ENCODE measurements around the gene HS6ST1.

Gene HS6ST1

DNA sequence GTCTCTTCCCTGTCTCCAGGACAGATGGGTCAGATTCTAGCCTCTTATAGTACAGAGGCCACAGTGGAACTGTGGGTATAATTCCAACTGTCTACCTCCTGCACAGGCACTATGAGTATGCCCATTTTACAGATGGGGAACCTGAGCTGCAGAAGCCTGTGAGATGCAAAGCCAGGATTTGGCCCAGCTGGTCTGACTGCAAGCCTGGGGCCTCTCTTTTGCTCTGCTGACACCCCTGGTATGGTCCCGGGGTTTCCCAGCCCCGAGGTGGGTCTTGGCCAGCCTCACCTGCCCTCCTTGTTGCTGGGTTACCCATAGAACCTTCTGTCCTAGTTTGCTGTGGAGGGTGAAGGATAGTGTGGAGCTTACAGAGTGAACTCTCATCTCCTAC lies 9.8 kb downstream of the HS6ST1 start:
- no peak for DNase-seq

DNA sequence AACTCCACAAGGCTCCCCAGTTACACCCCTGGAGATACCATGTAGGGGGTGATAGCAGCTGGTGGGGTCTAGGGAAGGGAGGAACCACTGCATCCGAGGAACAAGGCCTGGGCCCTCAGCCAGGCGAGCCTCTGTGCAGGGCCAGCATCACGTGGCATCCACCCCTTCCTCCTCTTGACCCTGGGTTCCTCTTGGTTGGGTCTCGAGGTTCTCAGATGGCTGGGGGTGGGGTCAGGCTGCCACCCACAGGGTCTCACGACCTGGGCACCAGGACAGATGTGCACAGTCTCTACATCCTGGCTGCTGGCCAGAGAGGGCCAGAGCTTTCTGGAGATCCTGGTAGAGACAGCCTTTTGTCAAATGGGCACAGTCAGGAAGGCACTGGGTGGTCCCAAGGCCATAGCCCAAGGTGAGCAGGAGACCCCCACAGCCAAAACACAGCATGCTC lies 10.4 kb downstream of the HS6ST1 start:
- DNase-seq: no peak

DNA sequence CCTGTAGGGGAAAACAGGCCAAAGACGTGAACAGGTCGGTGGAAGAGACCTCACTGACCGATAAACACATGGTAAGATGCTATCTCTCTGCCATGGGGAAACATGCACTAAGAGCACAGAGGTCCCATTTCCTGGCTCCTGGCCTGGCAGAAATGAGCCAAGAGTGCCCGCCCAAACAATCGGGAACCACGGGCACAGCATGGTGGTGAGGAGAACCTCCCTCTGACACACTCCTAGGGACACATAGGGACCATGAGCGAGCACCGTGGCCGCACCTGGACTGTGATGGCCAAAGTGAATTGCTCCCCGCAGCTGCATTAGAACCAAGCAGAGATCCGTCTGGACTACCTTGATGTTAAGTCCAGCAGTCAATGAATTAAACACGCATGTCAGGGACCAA lies 11.1 kb downstream of the HS6ST1 start:
- DNase-seq: no peak

DNA sequence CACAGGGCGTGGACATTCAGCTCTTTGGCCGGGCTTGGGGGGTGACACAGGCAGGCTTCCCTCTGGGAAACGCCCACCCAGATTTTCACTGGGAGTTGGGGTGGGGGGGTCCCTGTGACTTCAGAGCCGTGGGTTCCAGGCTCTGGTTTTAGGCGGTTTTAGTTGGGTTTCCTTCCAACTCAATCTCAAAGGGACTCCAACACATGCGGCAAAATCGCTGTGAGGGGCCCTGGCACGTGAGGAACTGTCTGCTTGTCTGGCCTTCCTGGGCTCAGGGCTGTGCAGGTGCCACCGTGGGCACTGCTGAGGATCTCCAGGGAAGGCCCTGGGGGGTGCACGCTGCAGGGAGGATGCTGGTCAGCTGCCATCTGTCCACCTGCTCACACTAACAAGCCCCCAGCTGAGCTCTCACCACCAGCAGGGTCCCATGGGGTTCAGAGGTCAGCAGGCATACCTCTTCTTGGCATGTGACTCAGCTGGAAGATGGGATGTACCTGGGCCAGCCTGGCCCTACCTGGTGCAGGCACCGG lies 11.7 kb downstream of the HS6ST1 start:
- no peak for DNase-seq

DNA sequence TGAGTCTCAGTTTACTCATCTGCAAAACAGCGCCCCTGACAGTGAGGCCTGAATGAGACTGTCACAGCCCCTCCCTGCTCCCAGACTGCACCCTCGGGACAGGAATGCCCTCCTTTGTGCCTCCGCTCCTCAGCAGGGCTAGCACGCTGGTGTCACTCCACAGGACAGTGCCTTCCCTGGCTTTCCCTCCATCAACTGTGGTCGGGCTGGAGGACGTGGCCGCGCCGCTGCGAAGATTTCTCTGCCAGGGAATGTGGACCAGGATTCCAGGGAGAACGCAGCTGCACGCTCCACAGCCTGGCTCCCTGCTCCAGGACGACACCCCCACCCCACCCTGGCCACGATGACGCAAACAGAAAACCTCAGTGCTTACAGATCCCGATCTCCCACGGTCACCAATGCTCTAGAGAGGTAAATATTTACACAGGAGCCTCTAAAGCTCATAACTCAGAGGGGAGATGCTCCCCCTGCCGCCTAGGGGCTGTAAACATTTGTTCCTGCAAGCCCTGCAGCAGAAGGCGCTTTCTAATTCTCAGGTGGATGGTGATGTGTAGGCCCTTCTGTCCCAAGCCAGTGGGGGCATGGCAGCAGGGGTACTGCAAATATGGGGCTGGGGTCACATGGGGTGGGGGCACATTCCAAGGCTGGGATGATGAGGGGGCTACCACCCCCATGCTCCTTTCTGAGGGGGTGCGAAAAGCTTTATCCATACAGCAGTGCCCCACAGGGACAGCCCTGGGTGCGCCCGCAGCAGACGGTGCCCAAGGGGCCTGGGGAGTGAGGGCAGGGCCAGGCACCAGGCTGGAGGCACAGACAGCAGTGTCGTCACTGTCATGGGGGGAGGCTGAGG lies 12.4 kb downstream of the HS6ST1 start:
- DNase-seq: no peak

DNA sequence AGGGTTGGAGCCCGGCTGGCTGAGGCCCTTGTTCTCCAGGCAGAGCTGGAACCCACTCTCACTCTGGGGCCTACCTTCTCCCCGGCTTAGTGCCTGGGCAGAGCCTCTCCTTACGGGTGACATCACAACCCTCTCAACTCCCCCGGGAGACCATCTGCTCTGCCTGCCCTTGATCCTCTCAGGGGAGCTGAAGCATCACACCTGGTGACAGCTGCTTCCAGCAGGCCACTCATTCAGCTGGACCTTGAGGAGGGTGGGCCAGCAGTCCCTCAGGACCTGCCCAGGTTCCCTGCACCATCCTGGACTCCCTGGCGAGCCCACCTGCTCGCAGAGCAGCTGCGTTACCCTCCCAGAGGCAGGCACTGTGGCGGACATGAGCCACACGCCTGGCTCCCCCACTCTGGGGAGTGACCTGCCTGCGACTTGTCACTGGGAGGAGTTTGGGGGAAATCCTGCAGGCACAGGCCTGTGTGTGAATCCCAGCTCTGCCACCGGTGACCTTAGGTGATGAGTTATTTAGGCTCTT lies 13.1 kb downstream of the HS6ST1 start:
- DNase-seq: no peak

DNA sequence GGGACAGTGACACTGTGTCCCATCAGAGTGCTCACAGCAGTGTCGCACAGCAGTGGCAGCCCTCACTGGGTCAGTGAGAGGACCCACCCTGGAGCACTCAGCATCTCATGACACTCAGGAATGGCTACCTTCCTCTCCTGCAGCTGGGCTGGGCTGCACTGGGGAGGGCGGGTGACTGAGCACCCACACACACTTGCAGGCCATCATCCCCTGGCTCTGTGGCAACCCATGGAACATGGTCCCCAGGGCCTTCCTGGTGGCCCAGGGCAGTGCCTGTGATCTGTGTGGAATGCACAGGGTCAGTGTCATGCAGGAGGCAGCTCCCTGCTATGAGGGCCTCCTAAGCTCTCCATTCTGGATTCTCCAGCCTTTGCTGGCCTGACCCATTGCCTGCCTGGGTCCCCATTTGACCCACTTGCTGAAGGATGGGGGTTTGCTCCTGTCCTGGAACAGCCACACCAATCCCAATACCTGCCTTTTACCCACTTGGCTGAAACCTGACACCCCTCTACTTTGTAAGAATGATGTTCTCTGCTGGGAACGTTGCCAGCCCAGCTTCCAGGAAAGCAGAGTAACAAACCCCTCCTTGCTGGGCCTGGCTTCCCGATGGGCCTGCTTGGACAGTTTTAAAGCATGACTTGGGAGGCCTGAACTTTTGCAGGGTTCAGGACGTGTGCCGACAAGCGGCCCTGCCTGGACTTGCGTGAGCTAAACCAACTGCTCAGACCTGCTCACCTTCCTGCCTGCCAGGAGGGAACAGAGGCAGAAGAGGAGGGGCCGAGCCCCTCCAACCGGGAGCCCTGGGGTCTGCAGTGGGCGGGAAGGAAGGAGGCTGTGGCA lies 13.7 kb downstream of the HS6ST1 start:
- no peak for DNase-seq

DNA sequence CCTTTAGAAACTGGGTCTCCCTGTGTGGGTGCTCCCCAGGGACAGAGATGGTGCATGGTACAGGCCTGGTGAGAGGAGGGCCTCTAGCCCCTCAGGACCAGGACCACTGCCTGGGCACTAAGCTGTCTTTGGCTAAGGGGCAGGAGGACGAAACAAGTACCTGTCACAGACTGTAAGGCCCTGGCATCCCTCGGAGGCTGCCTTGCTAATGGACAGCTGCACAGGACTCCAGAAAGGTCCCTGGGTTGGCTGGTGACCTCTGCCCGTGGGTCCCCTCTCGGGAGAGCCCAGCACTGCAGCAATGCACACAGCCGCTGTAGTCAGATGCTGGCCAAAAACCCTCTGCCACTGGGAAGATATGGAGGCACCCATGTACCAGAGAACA lies 14.3 kb downstream of the HS6ST1 start:
- no peak for DNase-seq

DNA sequence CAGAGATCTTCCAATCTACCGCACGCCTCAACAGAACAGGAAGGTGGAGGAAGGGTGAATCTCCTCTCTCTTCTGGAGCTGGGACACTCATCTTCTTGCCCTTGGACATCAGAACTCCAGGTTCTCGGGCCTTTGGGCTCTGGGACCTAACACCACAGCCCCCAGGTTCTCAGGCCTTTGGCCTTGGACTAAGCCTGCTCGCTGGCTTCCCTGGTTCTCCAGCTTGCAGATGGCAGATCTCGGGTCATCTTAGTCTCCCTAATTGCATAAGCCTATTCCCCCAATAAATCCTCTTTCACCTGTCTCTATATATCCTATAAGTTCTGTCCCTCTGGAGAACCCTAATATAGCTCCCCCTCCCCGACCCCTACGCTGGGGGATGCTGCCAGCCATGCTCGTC lies 14.8 kb downstream of the HS6ST1 start:
- DNase-seq: no peak

DNA sequence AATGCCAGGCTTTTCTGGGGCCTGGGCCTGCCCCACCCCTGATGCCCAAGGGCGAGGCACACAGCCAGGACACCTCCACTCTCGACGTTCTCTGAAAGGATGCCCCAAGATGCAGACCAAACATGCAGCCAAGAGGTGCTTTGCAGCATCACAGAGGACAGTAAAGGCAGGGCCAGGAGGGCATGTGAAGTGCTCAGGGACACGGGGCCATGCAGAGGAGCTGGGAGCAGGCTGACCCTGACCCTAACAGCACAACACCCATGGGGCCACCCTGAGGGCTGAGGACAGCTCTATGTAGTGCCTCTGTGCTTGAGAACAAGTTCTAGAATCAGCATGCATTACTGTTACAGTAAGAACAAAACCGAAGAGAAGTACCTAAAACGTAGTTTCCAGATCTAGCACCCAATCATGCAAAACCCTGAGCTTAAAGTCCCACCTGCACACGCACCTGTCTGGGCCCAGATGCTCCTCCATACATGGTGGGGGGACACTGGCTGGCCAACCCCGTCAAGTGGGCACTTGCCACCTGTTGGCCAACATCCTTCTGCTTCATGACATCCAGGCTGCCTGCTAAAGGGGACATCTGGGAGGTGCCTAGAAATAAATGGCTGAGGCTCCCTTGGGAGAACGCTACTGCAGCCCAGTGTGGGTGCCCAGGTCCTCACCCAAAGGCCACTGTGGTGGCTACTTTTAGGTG lies 15.4 kb downstream of the HS6ST1 start:
- no peak for DNase-seq

DNA sequence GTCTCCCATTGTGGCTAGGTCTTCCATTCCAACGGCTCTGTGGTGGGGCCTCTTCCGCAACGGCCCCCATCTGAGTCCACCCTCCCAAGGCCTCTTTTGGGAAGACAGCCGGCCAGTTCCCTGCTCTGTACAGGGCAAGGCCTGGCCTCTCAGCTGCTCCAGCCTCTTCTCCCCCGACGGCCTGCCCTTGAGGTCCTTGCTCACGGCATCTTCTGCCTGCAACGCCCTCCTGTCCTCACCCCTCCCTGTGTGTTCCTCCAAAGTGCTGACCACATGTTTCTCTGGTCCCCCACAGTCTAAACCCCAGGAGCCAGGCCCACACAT lies 16.0 kb downstream of the HS6ST1 start:
- no peak for DNase-seq

DNA sequence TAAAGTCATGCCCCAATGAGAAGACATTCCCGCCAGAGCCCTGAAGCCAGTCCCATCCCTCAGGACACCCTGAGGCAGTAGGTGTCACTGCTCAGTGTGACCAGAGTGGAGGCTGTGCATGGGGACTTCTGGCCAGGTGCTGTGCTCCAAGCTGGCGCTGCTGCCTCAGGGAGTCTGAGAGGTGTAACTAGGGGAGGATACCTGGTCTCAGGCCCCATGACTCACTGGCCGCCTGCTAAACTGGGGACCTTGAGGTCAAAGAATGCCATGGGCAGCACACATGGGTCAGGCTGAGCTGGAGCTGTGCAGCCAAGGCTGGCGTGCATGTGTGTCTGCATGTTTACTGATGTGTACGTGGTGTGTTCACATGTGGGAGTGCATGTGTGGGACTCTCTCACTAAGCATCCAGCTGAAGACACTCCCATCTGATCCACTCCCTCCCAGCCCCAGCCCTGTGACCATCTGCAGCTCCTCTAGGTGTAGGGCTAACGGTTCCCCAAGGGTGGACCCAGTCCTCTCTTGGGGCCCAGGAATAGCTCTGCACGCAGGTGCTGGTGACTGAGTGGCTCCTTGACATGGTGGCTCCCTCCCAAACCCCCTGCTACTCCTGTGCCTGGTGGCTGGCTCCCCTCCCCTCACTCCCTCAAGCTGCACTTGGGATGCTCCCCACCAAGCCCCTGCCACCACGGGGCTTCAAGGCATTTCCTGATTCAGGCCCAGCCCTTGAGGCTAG lies 16.5 kb downstream of the HS6ST1 start:
- no peak for DNase-seq

DNA sequence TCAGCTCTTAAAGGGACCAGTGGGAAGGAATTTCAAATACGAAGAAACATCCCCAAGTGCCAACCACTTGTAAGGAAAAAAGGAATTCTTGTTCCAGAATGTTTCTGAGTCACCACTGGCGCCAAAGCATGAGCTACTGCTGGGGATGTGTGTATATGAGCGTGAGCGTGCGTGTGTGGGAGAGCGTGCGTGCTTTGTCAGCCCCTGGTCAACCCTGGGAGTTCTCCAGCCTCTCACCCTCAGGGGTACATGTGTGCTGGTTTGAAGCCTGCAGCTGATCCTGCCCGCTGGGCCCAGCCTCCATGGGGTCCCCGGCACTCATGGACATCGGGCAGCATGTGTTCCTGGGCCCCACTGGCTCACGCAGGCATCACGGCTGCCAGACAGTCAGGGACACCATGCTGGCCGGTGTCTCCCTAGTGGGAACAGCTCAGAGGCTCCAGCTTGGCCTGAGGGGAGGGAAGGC lies 17.1 kb downstream of the HS6ST1 start:
- no peak for DNase-seq

DNA sequence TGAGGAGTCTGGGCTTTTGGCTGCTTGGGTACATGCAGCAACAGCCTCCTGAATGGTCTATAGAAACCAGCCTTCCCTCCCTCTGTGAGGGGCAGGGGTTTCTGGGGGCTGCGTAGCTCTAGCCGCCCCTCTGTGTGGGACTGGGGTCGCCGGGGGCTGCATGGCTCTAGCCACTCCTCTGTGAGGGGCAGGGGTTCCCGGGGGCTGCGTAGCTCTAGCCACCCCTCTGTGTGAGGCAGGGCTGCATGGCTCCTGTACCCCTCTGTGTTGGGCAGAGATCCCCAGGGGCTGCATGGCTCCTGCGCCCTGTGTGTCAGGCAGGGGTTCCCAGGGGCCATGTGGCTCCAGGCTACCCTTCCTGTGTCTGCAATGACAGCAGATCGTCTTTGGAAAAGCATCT lies 17.6 kb downstream of the HS6ST1 start:
- DNase-seq: no peak

DNA sequence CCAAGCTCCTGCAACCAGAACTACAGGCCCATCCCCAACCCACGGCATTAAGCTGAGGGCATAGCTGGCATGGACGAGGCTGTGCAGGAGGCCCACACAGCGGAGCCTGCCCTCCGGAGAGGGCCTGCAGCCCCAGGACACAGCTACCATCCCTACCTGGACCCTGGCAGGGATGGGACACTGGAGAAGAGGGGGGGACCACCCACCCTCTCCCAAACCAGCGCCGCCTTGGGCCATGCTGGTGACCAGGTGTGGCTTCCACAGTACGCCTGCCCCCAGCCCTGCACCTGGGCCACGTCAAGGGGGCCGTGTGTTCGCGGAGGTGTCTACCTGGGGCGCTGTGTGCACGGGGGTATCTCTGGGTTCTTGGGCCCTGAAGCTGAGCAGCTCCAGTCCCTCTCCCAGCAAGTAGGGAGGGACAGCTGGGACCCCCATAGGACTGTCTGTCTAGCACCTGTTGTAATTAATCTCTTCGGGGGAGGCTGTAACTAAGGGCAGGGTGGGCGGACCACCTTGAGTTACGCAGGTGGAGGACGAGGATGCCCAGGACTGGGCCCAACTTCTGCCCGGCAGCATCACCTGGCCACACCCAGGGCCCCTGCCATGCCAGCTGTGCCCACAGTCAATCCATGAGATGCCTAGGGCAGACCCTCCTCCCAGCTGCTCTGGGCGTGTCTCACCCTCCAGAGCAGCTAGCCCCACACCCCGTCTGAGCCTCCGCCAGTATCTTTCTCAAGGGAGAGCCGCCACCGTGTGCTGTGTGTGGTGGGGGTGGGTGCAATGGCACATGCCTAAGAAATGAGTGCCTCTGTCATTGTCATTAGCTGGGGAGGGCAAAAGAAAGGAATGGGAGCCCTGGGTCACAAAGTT lies 18.3 kb downstream of the HS6ST1 start:
- no peak for DNase-seq

DNA sequence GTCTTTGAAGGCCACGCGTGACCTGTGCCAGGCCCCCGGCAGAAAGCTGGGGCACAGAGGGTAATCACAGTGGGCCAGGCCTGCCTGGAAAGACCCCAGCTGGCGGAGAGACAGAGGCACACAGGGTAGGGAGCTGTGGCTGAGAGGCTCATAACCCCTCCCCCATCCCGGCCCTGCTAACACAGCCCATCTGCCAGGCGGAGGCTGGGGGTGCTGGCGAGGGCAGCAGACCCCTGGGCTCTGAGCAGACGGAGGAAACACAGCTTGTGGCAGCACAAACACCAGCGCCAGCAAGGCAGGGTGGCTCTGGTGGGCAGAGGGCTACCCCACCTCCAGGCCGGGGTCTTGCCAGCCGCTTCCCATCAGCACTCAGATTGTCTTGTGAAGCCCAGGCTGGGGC lies 19.0 kb downstream of the HS6ST1 start:
- no peak for DNase-seq

DNA sequence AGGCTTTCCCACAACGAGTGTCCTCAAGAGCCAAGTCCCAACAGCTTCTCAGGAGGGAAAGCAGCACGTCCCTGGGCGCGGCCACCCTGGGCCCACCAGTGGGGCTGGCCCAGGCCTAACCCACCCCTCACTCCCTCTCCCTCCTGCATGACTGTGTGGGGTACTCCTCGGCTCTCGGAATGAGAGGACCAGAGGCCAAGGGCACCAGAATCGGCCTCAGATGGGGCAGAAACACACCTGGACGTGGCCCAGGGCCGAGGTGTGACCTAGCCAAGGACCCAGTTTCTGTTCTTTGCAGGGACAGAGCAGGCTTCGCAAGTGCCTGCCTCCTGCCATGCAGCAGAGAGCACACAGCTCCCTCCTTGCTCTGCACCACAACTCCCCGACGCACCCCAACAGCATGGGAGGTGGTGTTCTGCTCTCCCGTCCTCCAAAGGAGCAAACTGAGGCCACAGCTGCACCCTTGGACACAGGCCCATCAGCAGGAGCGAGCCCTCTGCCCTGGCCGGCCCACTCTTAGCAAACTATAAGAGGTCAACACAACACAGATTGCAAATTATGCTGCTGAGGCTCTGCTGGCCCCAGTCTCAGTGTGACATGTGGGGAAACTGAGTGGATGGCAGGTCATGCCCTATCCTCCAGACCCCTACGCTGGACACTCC lies 19.7 kb downstream of the HS6ST1 start:
- DNase-seq: no peak

DNA sequence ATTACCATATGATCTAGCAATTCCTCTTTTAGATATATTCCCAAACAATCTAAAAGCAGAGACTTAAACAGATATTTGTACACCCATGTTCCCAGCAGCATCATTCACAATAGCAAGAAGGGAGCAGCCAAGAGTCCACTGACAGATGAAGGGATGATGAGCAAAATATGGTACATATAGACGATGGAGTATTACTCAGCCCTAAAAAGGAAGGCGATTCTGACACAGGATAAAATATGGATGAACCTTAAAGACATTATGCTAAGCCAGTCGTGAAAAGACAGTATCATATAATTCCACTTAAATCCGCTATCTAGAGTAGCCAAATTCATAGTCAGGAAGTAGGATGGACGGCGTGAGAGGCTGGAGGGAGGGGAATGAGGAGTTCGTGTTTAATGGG lies 20.4 kb downstream of the HS6ST1 start:
- no peak for DNase-seq

DNA sequence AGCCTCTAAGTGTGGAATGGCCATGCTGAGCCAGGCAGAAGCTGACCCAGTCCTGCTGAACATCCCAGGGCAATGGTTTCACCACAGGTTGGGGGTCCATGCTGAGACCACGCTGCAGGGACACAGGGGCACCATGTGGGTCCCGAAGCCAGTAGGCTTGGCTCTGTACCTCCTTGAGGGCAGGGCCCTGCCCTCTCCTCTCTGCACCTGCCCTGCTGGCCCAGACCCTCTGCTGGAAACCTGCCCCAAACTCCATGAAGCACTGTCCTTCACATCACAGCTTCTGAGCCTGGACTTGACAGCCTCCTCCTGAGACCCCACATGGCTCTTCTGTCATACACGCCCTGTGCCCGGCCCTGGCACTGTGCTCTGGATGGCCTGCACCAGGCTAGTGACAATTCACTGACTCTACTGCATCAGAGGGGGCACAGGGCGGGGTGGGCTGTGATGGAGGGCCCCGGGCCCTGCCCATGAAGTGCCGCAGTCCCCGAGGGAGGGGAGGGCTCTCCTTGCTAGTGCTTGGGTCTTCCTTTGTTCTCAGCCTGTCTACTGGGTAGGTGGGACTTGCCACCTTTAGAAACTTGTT lies 24.7 kb downstream of the HS6ST1 start:
- DNase-seq: no peak

DNA sequence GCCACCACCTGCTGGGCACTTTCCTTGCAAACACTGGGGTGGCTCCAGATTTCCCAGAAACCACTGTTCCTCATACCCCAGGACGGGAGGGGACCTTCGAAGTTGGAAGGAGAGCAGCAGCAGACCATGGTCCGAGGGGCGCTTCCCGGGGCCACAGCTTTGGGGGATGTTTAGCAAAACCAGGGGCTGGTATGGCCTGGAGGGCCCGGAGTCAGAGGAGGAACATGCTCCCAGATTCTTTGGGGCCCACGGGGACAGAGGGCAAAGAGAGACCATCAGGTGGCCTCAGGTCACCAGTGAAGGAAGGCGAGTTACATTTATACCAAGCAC lies 25.3 kb downstream of the HS6ST1 start:
- DNase-seq: no peak
